ENCODE data around the gene SGSH. TPM values are rescaled to one million over a fixed set of nuclear protein-coding genes. Genes with fewer than 3 reads are reported as not detected.

SGSH gene
- total RNA-seq, 2 donors from 2014 or later, result 40.4 to 42.5 TPM

- no peak overlapping the region for H3K27ac ChIP-seq (ENCODE audit: low read depth, low read length)
- no peak overlapping the region for H3K9ac ChIP-seq (ENCODE audit: extremely low read depth, low read length, poor library complexity, severe bottlenecking)
- peaks cover 16% of the 10 kb centered on the region for H3K4me1 Mint-ChIP-seq
- peaks cover 32% of the 10 kb centered on the region for H3K36me3 ChIP-seq (ENCODE audit: control insufficient read depth, insufficient read depth, low read length)
- no peaks in the 10 kb centered on the region for H3K9me3 Mint-ChIP-seq
- TF ChIP-seq, protein P1, sequence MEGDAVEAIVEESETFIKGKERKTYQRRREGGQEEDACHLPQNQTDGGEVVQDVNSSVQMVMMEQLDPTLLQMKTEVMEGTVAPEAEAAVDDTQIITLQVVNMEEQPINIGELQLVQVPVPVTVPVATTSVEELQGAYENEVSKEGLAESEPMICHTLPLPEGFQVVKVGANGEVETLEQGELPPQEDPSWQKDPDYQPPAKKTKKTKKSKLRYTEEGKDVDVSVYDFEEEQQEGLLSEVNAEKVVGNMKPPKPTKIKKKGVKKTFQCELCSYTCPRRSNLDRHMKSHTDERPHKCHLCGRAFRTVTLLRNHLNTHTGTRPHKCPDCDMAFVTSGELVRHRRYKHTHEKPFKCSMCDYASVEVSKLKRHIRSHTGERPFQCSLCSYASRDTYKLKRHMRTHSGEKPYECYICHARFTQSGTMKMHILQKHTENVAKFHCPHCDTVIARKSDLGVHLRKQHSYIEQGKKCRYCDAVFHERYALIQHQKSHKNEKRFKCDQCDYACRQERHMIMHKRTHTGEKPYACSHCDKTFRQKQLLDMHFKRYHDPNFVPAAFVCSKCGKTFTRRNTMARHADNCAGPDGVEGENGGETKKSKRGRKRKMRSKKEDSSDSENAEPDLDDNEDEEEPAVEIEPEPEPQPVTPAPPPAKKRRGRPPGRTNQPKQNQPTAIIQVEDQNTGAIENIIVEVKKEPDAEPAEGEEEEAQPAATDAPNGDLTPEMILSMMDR (conservative IDR thresholded peaks at IDR 0.05), result no peak
- no peaks in the 10 kb centered on the region for H3K27me3 ChIP-seq (ENCODE audit: control insufficient read depth, insufficient read depth, low read length, poor library complexity, severe bottlenecking)
- peak overlapping the region; percentile 58 for H3K27ac Mint-ChIP-seq
- H3K27me3 Mint-ChIP-seq (ENCODE audit: insufficient read depth), result no peaks in the 10 kb centered on the region
- H3K9me3 ChIP-seq (ENCODE audit: control insufficient read depth, low read length), result no peaks in the 10 kb centered on the region
- H3K4me3 Mint-ChIP-seq, result no peak overlapping the region
- peaks cover 6% of the 10 kb centered on the region for H3K4me1 ChIP-seq (ENCODE audit: control insufficient read depth, insufficient read depth, low read length)
- WGBS, 2 experiments (ENCODE audit: insufficient coverage in 1 of 2, insufficient read length in 1 of 2), result 89 to 94% methylated on average over 15 to 21 of the region's 21 CpGs
- H3K4me3 ChIP-seq (ENCODE audit: low read length), result no peak overlapping the region
- peaks cover 41% of the 10 kb centered on the region for H3K36me3 Mint-ChIP-seq (ENCODE audit: low read depth)
- DNase-seq, result peak; percentile 47
Observed at GRCh38 chr17:80253631-80254395, 33.7 kb upstream of the SGSH start.

DNA sequence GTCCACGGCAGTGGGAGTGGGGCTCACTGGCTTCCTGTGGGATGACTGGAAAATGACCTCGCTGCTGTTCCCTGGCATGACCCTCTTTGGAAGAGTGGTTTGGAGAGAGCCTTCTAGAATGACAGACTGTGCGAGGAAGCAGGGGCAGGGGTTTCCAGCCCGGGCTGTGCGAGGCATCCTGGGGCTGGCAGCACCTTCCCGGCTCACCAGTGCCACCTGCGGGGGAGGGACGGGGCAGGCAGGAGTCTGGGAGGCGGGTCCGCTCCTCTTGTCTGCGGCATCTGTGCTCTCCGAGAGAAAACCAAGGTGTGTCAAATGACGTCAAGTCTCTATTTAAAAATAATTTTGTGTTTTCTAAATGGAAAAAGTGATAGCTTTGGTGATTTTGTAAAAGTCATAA lies 32.7 kb upstream of the SGSH start:
- peaks cover 41% of the 10 kb centered on the region for H3K36me3 Mint-ChIP-seq (ENCODE audit: low read depth)
- TF ChIP-seq, protein P1 (conservative IDR thresholded peaks at IDR 0.05), result peak; percentile 75
- H3K9me3 Mint-ChIP-seq, result no peaks in the 10 kb centered on the region
- 77 to 83% methylated on average over 12 to 13 of the region's 13 CpGs for WGBS, 2 experiments (ENCODE audit: insufficient coverage in 1 of 2, insufficient read length in 1 of 2)
- H3K4me1 ChIP-seq (ENCODE audit: control insufficient read depth, insufficient read depth, low read length), result no peaks in the 10 kb centered on the region
- H3K27me3 Mint-ChIP-seq (ENCODE audit: insufficient read depth), result no peaks in the 10 kb centered on the region
- H3K4me3 ChIP-seq (ENCODE audit: low read length), result no peak overlapping the region
- no peak overlapping the region for H3K4me3 Mint-ChIP-seq
- H3K27ac ChIP-seq (ENCODE audit: low read depth, low read length), result no peak overlapping the region
- no peak overlapping the region for H3K27ac Mint-ChIP-seq
- no peaks in the 10 kb centered on the region for H3K27me3 ChIP-seq (ENCODE audit: control insufficient read depth, insufficient read depth, low read length, poor library complexity, severe bottlenecking)
- peaks cover 7% of the 10 kb centered on the region for H3K4me1 Mint-ChIP-seq
- H3K36me3 ChIP-seq (ENCODE audit: control insufficient read depth, insufficient read depth, low read length), result peaks cover 32% of the 10 kb centered on the region
- H3K9me3 ChIP-seq (ENCODE audit: control insufficient read depth, low read length), result no peaks in the 10 kb centered on the region
- no peak overlapping the region for H3K9ac ChIP-seq (ENCODE audit: extremely low read depth, low read length, poor library complexity, severe bottlenecking)
- DNase-seq, result peak; percentile 91

- Mint-ChIP-seq H3K36me3 (ENCODE audit: low read depth) (peaks cover 42% of the 10 kb centered on the region), H3K4me1 (no peaks in the 10 kb centered on the region), H3K27me3 (ENCODE audit: insufficient read depth) (no peaks in the 10 kb centered on the region), H3K4me3 (no peak overlapping the region), H3K9me3 (no peaks in the 10 kb centered on the region), H3K27ac (peak overlapping the region; percentile 30)
- H3K27me3 ChIP-seq (ENCODE audit: control insufficient read depth, insufficient read depth, low read length, poor library complexity, severe bottlenecking), result no peaks in the 10 kb centered on the region
- no peak overlapping the region for H3K27ac ChIP-seq (ENCODE audit: low read depth, low read length)
- peaks cover 32% of the 10 kb centered on the region for H3K36me3 ChIP-seq (ENCODE audit: control insufficient read depth, insufficient read depth, low read length)
- H3K9ac ChIP-seq (ENCODE audit: extremely low read depth, low read length, poor library complexity, severe bottlenecking), result no peak overlapping the region
- WGBS, 2 experiments (ENCODE audit: insufficient coverage in 1 of 2, insufficient read length in 1 of 2), result 94 to 96% methylated on average over 5 to 11 of the region's 11 CpGs
- no peak overlapping the region for H3K4me3 ChIP-seq (ENCODE audit: low read length)
- no peaks in the 10 kb centered on the region for H3K9me3 ChIP-seq (ENCODE audit: control insufficient read depth, low read length)
- peak; percentile 45 for DNase-seq
- no peaks in the 10 kb centered on the region for H3K4me1 ChIP-seq (ENCODE audit: control insufficient read depth, insufficient read depth, low read length)
- TF ChIP-seq, protein P1 (conservative IDR thresholded peaks at IDR 0.05), result no peak
Observed at GRCh38 chr17:80251966-80252365, 31.8 kb upstream of the SGSH start.
